ENCODE results near the gene FOLR2. TPM values are rescaled to one million over a fixed set of nuclear protein-coding genes. Genes with fewer than 3 reads are reported as not detected.

The FOLR2 gene
- total RNA-seq, 1 donor from 2014 or later = 19.4 TPM

- Histone ChIP-seq H3K27ac (no peak overlapping the region), H3K27me3 (no peaks in the 10 kb centered on the region), H3K36me3 (no peaks in the 10 kb centered on the region), H3K4me1 (peaks cover 9% of the 10 kb centered on the region), H3K4me3 (no peak overlapping the region), H3K9me3 (no peaks in the 10 kb centered on the region)
- DNase-seq (ENCODE audit: extremely low spot score in 2 of 2) = peak in 1 of 2 donors; percentile 40
- intact Hi-C loops (cut with DNase I) = no loop called here
- no peak for TF ChIP-seq CTCF (IDR thresholded peaks at IDR 0.05)
- no peak for TF ChIP-seq POLR2AphosphoS5 (IDR thresholded peaks at IDR 0.05; ENCODE audit: insufficient read depth in 1 of 2, low read depth in 1 of 2)
- TF ChIP-seq POLR2A (IDR thresholded peaks at IDR 0.05) = no peak
Measured at GRCh38 chr11:72217841-72218240, 1.2 kb downstream of the FOLR2 start.

DNA sequence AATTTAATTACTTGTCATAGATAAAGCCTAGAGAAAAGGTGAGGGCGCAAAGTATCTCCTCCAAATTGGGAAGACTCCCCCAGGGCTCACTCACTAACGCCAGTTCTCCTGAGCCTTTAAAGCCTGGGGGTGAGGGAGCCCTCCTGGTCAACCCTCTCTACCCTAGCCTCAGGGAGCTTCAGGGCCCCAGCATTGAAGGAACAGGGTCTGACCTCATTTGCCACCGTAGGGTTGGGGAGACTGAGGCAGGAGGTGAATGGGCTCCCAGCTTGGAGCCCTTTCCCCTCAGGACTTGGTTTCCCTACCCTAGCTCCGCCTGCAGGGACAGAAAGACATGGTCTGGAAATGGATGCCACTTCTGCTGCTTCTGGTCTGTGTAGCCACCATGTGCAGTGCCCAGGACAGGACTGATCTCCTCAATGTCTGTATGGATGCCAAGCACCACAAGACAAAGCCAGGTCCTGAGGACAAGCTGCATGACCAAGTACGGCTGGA, 1.7 kb downstream of the FOLR2 start:
- peaks cover 9% of the 10 kb centered on the region for H3K4me1 ChIP-seq
- H3K4me3 ChIP-seq = no peak overlapping the region
- TF ChIP-seq CTCF (IDR thresholded peaks at IDR 0.05) = no peak
- no peak for TF ChIP-seq POLR2A (IDR thresholded peaks at IDR 0.05)
- no peaks in the 10 kb centered on the region for H3K36me3 ChIP-seq
- H3K27ac ChIP-seq = no peak overlapping the region
- intact Hi-C loops (cut with DNase I) = no loop called here
- H3K9me3 ChIP-seq = no peaks in the 10 kb centered on the region
- no peaks in the 10 kb centered on the region for H3K27me3 ChIP-seq
- DNase-seq (ENCODE audit: extremely low spot score in 2 of 2) = peak; percentile 56 to 77

GRCh38 chr11:72220696-72221363, 4.2 kb downstream of the FOLR2 start:
- Histone ChIP-seq H3K4me3 (no peak overlapping the region), H3K27ac (no peak overlapping the region), H3K9me3 (no peaks in the 10 kb centered on the region), H3K4me1 (peaks cover 18% of the 10 kb centered on the region), H3K36me3 (no peaks in the 10 kb centered on the region), H3K27me3 (no peaks in the 10 kb centered on the region)
- peak; percentile 80 to 95 for DNase-seq (ENCODE audit: extremely low spot score in 2 of 2)
- intact Hi-C loops (cut with DNase I) = no loop called here
- TF ChIP-seq CTCF (IDR thresholded peaks at IDR 0.05) (no peak), POLR2A (IDR thresholded peaks at IDR 0.05) (no peak), POLR2AphosphoS5 (IDR thresholded peaks at IDR 0.05; ENCODE audit: insufficient read depth in 1 of 2, low read depth in 1 of 2) (no peak)

DNA sequence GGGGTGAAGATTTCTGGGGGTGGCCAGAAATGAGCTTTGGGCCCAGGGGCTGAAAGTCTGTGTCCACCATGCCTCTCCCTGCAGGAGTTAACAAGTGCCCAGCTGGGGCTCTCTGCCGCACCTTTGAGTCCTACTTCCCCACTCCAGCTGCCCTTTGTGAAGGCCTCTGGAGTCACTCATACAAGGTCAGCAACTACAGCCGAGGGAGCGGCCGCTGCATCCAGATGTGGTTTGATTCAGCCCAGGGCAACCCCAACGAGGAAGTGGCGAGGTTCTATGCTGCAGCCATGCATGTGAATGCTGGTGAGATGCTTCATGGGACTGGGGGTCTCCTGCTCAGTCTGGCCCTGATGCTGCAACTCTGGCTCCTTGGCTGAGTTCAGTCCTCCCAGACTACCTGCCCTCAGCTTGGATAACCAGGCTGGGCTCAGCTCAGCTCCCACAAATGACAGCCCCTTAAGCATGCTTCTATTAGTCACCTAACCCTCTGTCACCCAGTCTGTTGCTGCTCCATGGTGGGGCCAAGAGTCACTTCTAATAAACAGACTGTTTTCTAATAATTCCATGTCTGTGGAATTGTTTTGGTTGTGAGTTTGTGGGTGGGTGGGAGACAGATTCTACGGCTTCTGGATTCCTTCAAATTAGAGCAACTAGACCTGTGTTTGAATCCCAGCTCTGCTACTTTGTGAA, 4.9 kb downstream of the FOLR2 start:
- intact Hi-C loops (cut with DNase I) = no loop called here
- TF ChIP-seq CTCF (IDR thresholded peaks at IDR 0.05) (no peak), POLR2A (IDR thresholded peaks at IDR 0.05) (no peak), POLR2AphosphoS5 (IDR thresholded peaks at IDR 0.05; ENCODE audit: insufficient read depth in 1 of 2, low read depth in 1 of 2) (no peak)
- Histone ChIP-seq H3K36me3 (no peaks in the 10 kb centered on the region), H3K27me3 (no peaks in the 10 kb centered on the region), H3K27ac (no peak overlapping the region), H3K4me3 (no peak overlapping the region), H3K4me1 (peaks cover 25% of the 10 kb centered on the region), H3K9me3 (no peaks in the 10 kb centered on the region)
- DNase-seq (ENCODE audit: extremely low spot score in 2 of 2) = peak; percentile 75 to 84
